Measurements from ENCODE around the gene MRPL32.
"Not testable (repeated sequence)": the region's sequence is repeated elsewhere in the genome, so short reads cannot be mapped to it uniquely, and the experiment has no call there.

The MRPL32 gene

GRCh38 chr7:42931834-42932651, at the start of gene MRPL32, which contains the start of gene PSMA2:
MRPL32 (plus strand) TSS chr7:42932376; CDS start chr7:42932387, 11 bp downstream.
PSMA2 (minus strand) TSS chr7:42932174; CDS start chr7:42932158, 16 bp downstream.
- DNase-seq = peak; percentile 99

GRCh38 chr7:42883950-42884349, 48.2 kb upstream of the MRPL32 start:
- peak; percentile 80 to 92 for DNase-seq

- not testable (repeated sequence) for DNase-seq
These were observed 47.0 kb upstream of the MRPL32 start for GRCh38 chr7:42885183-42885582.

GRCh38 chr7:42886129-42886528, 46.0 kb upstream of the MRPL32 start:
- DNase-seq = peak in 1 of 2 experiments; percentile 2

- no peak for DNase-seq
These were observed 45.2 kb upstream of the MRPL32 start for GRCh38 chr7:42886893-42887505.

GRCh38 chr7:42893346-42894240, 38.6 kb upstream of the MRPL32 start:
- peak; percentile 30 to 38 for DNase-seq

- no peak for DNase-seq
These were observed 31.3 kb upstream of the MRPL32 start for GRCh38 chr7:42900842-42901241.

GRCh38 chr7:42902331-42902730, 29.8 kb upstream of the MRPL32 start:
- no peak for DNase-seq

- no peak for DNase-seq
These were observed 26.0 kb upstream of the MRPL32 start for GRCh38 chr7:42906181-42906580.

- DNase-seq = no peak
These were observed 24.9 kb upstream of the MRPL32 start for GRCh38 chr7:42907316-42907715.

GRCh38 chr7:42910306-42910705, 21.9 kb upstream of the MRPL32 start:
- no peak for DNase-seq

- peak; percentile 97 to 99 for DNase-seq
These were observed 20.4 kb upstream of the MRPL32 start, which contains the start of gene C7orf25 for GRCh38 chr7:42911454-42912447. C7orf25 (minus strand) TSS chr7:42912070; CDS start chr7:42910900, 1,170 bp downstream.

GRCh38 chr7:42913591-42913990, 18.6 kb upstream of the MRPL32 start:
- no peak for DNase-seq

- no peak for DNase-seq
These were observed 18.2 kb upstream of the MRPL32 start for GRCh38 chr7:42914009-42914408.

- no peak for DNase-seq
These were observed 17.6 kb upstream of the MRPL32 start for GRCh38 chr7:42914421-42915045.

GRCh38 chr7:42915356-42915755, 16.8 kb upstream of the MRPL32 start:
- no peak for DNase-seq

- no peak for DNase-seq
These were observed 10.0 kb upstream of the MRPL32 start for GRCh38 chr7:42922017-42922753.

- no peak for DNase-seq
These were observed 7.8 kb upstream of the MRPL32 start for GRCh38 chr7:42924223-42924838.

- no peak for DNase-seq
These were observed 6.5 kb upstream of the MRPL32 start for GRCh38 chr7:42925630-42926029.

GRCh38 chr7:42926204-42926603, 6.0 kb upstream of the MRPL32 start:
- no peak for DNase-seq
